HL-60/S4 treated with phorbol 12-myristate 13-acetate at 8.2 ng/mL for 4 days and 3 days (cell line): ENCODE results near the gene B3GALT5.
"Not testable (repeated sequence)": the region's sequence is repeated elsewhere in the genome, so short reads cannot be mapped to it uniquely, and the experiment has no call there.

Source experiments
- in situ Hi-C: fragments of 300-500 bp; cut with MboI; formaldehyde crosslinking; loops from 2 replicates; pipeline ENCODE4 v1.15.0; 2022; ENCODE audit warnings: low sequenced_read_pairs

The B3GALT5 gene

GRCh38 chr21:39612233-39613040, at the start of gene B3GALT5:
TSS of gene B3GALT5 (plus strand) at chr21:39612940. CDS start at chr21:39660560, 47,620 bp downstream.
- in situ Hi-C loops, result no loop called here

- in situ Hi-C loops, result no loop called here
Measured at GRCh38 chr21:39564200-39564599, 48.5 kb upstream of the B3GALT5 start.

GRCh38 chr21:39567180-39567972, 45.4 kb upstream of the B3GALT5 start:
- in situ Hi-C loops, result no loop called here

- in situ Hi-C loops, result no loop called here
Measured at GRCh38 chr21:39568361-39568760, 44.4 kb upstream of the B3GALT5 start.

- in situ Hi-C loops, result no loop called here
Measured at GRCh38 chr21:39575775-39576174, 37.0 kb upstream of the B3GALT5 start.

GRCh38 chr21:39576518-39577128, 36.1 kb upstream of the B3GALT5 start:
- in situ Hi-C loops, result no loop called here

- in situ Hi-C loops, result no loop called here
Measured at GRCh38 chr21:39579734-39580332, 32.9 kb upstream of the B3GALT5 start.

GRCh38 chr21:39580744-39581143, 32.0 kb upstream of the B3GALT5 start:
- in situ Hi-C loops, result no loop called here

GRCh38 chr21:39581414-39581813, 31.3 kb upstream of the B3GALT5 start:
- in situ Hi-C loops, result no loop called here

- in situ Hi-C loops, result no loop called here
Measured at GRCh38 chr21:39582749-39583148, 30.0 kb upstream of the B3GALT5 start.

GRCh38 chr21:39583586-39583985, 29.2 kb upstream of the B3GALT5 start:
- in situ Hi-C loops, result not testable (repeated sequence)

GRCh38 chr21:39587376-39587775, 25.4 kb upstream of the B3GALT5 start:
- in situ Hi-C loops, result no loop called here

- in situ Hi-C loops, result no loop called here
Measured at GRCh38 chr21:39588884-39589283, 23.9 kb upstream of the B3GALT5 start.

- in situ Hi-C loops, result no loop called here
Measured at GRCh38 chr21:39593522-39593921, 19.2 kb upstream of the B3GALT5 start.

GRCh38 chr21:39595465-39595864, 17.3 kb upstream of the B3GALT5 start:
- in situ Hi-C loops, result no loop called here

- in situ Hi-C loops, result no loop called here
Measured at GRCh38 chr21:39597595-39597994, 15.1 kb upstream of the B3GALT5 start.

GRCh38 chr21:39599191-39599970, 13.4 kb upstream of the B3GALT5 start:
- in situ Hi-C loops, result no loop called here

GRCh38 chr21:39601187-39601928, 11.4 kb upstream of the B3GALT5 start:
- in situ Hi-C loops, result no loop called here

- in situ Hi-C loops, result no loop called here
Measured at GRCh38 chr21:39602076-39602689, 10.6 kb upstream of the B3GALT5 start.
